RWPE2 (cell line): ENCODE data around the gene CCR4.

Source experiments
- ATAC-seq: fragments of 200-7000 bp; cut with Tn5 transposase; 3 replicates; pipeline ENCODE4 v1.9.1; 2021; ENCODE audit warnings: low read depth
- DNase-seq: peaks from one replicate; pipeline ENCODE4 v3.0.0-alpha.2; 2020; ENCODE audit warnings: low spot score
- H3K27ac ChIP-seq: fragments of 450-650 bp; 2 replicates; pipeline ENCODE4 v1.5.1; 2017; ENCODE audit warnings: mild to moderate bottlenecking; ENCODE audit not compliant: poor library complexity, severe bottlenecking
- H3K27me3 ChIP-seq: fragments of 250-450 bp; sonication (Bioruptor Pico); 2 replicates; pipeline ENCODE4 v1.5.1; 2021; ENCODE audit warnings: mild to moderate bottlenecking, moderate library complexity; ENCODE audit not compliant: insufficient read depth, poor library complexity, severe bottlenecking
- H3K36me3 ChIP-seq: fragments of 250-450 bp; sonication (Bioruptor Pico); 2 replicates; pipeline ENCODE4 v1.5.1; 2020; ENCODE audit warnings: low read depth, mild to moderate bottlenecking, moderate library complexity
- H3K4me1 ChIP-seq: fragments of 250-450 bp; sonication (Bioruptor Pico); 2 replicates; pipeline ENCODE4 v1.5.1; 2021; ENCODE audit warnings: mild to moderate bottlenecking, moderate library complexity; ENCODE audit not compliant: insufficient read depth, poor library complexity, severe bottlenecking
- H3K4me3 ChIP-seq: fragments of 250-450 bp; sonication (Bioruptor Pico); 2 replicates; pipeline ENCODE4 v1.5.1; 2021; ENCODE audit warnings: mild to moderate bottlenecking, moderate library complexity; ENCODE audit not compliant: severe bottlenecking
- H3K9me3 ChIP-seq: fragments of 250-450 bp; sonication (Bioruptor Pico); 2 replicates; pipeline ENCODE4 v1.5.1; 2021; ENCODE audit warnings: mild to moderate bottlenecking, moderate library complexity; ENCODE audit not compliant: severe bottlenecking
- TF ChIP-seq, protein P1 (sequence below): fragments of 450-650 bp; IDR thresholded peaks from one replicate; pipeline ENCODE4 v1.5.1; 2017; ENCODE audit warnings: mild to moderate bottlenecking, moderate library complexity; ENCODE audit not compliant: poor library complexity, severe bottlenecking

Gene CCR4

DNA sequence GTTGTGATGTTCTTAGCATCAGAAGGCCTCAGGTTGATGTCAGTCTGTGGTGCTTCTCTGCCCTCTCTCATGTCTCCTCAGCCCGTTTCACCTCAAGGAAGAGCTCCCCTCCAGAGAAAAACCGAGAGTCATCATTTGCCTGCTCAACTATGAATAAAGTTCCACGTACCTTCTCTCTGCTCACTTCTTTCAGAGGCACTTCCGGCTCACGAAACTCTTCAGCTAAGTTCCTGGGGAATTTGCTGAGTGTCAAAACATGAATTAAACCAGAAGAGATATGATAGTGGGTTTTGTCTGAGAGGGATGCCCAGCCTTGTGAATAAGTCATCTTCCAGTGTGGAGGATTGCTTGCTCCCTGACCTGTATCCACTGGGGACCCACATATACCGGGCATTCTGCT is 37.7 kb downstream of the CCR4 start:
- H3K27ac ChIP-seq, result no peak overlapping the region
- no peaks in the 10 kb centered on the region for H3K27me3 ChIP-seq
- H3K4me1 ChIP-seq, result peaks cover 6% of the 10 kb centered on the region
- DNase-seq, result no peak
- no peaks in the 10 kb centered on the region for H3K9me3 ChIP-seq
- TF ChIP-seq, protein P1, sequence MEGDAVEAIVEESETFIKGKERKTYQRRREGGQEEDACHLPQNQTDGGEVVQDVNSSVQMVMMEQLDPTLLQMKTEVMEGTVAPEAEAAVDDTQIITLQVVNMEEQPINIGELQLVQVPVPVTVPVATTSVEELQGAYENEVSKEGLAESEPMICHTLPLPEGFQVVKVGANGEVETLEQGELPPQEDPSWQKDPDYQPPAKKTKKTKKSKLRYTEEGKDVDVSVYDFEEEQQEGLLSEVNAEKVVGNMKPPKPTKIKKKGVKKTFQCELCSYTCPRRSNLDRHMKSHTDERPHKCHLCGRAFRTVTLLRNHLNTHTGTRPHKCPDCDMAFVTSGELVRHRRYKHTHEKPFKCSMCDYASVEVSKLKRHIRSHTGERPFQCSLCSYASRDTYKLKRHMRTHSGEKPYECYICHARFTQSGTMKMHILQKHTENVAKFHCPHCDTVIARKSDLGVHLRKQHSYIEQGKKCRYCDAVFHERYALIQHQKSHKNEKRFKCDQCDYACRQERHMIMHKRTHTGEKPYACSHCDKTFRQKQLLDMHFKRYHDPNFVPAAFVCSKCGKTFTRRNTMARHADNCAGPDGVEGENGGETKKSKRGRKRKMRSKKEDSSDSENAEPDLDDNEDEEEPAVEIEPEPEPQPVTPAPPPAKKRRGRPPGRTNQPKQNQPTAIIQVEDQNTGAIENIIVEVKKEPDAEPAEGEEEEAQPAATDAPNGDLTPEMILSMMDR, result no peak
- no peak overlapping the region for H3K4me3 ChIP-seq
- ATAC-seq, result no peak
- no peaks in the 10 kb centered on the region for H3K36me3 ChIP-seq

DNA sequence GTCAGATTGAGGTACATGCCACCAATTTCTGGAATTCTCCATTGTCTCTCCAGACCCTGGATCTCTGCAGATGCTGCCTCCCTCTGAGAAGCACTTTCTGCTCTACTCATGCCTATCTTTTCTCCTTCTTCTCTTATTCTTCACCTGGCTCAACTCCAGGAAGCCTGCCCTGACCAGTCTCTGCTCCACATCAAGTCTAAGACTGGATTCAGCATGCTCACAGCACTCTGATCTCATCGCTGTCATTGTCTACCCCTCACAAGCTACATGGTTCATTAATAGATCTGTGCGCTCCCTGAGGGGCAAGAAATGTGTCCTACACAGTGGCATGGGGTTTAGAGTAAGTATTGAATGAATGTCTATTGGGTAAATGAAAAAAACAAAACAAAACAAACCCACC is 38.7 kb downstream of the CCR4 start:
- TF ChIP-seq, protein P1, result no peak
- no peaks in the 10 kb centered on the region for H3K36me3 ChIP-seq
- no peak overlapping the region for H3K27ac ChIP-seq
- H3K27me3 ChIP-seq, result no peaks in the 10 kb centered on the region
- ATAC-seq, result no peak
- H3K9me3 ChIP-seq, result no peaks in the 10 kb centered on the region
- H3K4me3 ChIP-seq, result no peak overlapping the region
- no peak for DNase-seq
- H3K4me1 ChIP-seq, result peaks cover 8% of the 10 kb centered on the region

DNA sequence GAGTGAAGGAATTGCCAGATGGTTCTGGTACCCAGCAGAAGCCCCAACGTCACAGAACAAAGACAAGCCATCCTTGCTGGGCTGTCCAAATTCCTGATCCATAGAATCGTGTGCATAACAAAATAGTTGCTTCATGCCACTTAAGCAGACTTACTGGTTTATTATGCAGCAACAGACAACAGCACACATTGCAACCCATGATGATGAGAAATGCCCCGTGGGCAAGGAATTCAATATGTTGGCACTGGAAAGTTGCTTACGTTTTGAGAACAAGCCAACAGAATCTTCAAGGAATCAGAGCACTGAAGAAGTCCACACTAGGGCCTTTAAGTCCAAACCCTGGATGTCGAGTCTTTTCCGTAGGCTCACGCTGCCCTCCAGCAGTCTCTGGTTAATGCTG is 40.3 kb downstream of the CCR4 start:
- DNase-seq (no peak), ATAC-seq (no peak)
- no peaks in the 10 kb centered on the region for H3K9me3 ChIP-seq
- H3K36me3 ChIP-seq, result no peaks in the 10 kb centered on the region
- peaks cover 8% of the 10 kb centered on the region for H3K4me1 ChIP-seq
- no peaks in the 10 kb centered on the region for H3K27me3 ChIP-seq
- TF ChIP-seq, protein P1, result no peak
- H3K4me3 ChIP-seq, result no peak overlapping the region
- no peak overlapping the region for H3K27ac ChIP-seq

DNA sequence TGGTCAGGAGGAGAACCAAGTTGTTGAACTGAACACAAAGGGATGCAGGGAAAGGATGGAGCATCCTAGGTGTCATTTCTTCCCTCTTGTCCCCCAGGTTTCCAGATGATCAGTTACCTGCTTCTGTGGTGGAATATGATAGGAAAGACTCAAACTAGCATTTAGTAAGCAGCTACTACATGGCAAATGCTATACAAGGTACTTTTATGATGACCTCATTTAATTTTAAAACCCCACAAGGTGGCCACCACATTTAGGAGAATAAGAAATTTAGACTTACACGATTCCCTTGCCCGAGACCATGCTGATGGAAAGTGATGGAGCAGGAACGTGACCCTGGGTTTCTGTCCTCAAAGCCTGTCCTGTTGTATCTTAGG is 40.9 kb downstream of the CCR4 start:
- Histone ChIP-seq H3K27me3 (no peaks in the 10 kb centered on the region), H3K4me3 (no peak overlapping the region), H3K4me1 (peaks cover 8% of the 10 kb centered on the region), H3K27ac (no peak overlapping the region), H3K9me3 (no peaks in the 10 kb centered on the region), H3K36me3 (no peaks in the 10 kb centered on the region)
- DNase-seq (no peak), ATAC-seq (no peak)
- TF ChIP-seq, protein P1, result no peak

DNA sequence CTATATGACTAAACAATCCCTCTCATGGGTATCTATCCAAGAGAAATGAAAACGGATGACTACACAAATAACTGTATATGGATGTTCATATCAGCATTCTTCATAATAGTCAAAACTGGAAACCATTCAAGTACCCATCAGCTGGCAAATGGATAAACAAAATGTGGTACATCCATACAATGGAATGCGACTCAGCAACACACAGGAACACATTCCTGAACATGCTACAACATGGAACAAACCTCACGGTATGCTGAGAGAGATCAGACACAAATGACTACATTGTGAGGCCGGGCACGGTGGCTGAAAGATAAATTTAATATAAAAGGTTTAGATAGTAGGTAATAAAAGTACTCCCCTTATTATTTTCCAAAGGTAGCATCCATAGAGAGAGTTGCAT is 42.6 kb downstream of the CCR4 start:
- Histone ChIP-seq H3K9me3 (no peaks in the 10 kb centered on the region), H3K27ac (no peak overlapping the region), H3K27me3 (no peaks in the 10 kb centered on the region), H3K36me3 (no peaks in the 10 kb centered on the region), H3K4me1 (peaks cover 8% of the 10 kb centered on the region), H3K4me3 (no peak overlapping the region)
- ATAC-seq (peak; percentile 84), DNase-seq (no peak)
- TF ChIP-seq, protein P1, result no peak
